Endodermal cell (in vitro differentiated cells): Measurements from ENCODE around the gene KCNMA1. TPM values are rescaled to one million over a fixed set of nuclear protein-coding genes. Genes with fewer than 3 reads are reported as not detected.

Source experiments
- DNase-seq: peaks from one replicate; pipeline ENCODE4 v3.0.0-alpha.2; 2017
- H3K27ac ChIP-seq: 2 replicates; pipeline ENCODE4 v1.5.1; 2013; ENCODE audit warnings: mild to moderate bottlenecking, low read depth, low read length, moderate library complexity
- H3K27me3 ChIP-seq: 2 replicates; pipeline ENCODE4 v1.6.1; 2013; ENCODE audit warnings: mild to moderate bottlenecking, low read length, moderate library complexity; ENCODE audit not compliant: insufficient read depth, control insufficient read depth, poor library complexity, severe bottlenecking
- H3K36me3 ChIP-seq: 2 replicates; pipeline ENCODE4 v1.7.0; 2013; ENCODE audit warnings: mild to moderate bottlenecking, low read length, moderate library complexity; ENCODE audit not compliant: control insufficient read depth, insufficient read depth
- H3K4me1 ChIP-seq: one replicate; pipeline ENCODE4 v1.7.0; 2013; ENCODE audit warnings: low read length; ENCODE audit not compliant: control insufficient read depth, insufficient read depth
- H3K4me3 ChIP-seq: 2 replicates; pipeline ENCODE4 v1.5.1; 2013; ENCODE audit warnings: mild to moderate bottlenecking, low read length, moderate library complexity
- H3K9ac ChIP-seq: 2 replicates; pipeline ENCODE4 v1.6.1; 2013; ENCODE audit warnings: mild to moderate bottlenecking, low read length, moderate library complexity; ENCODE audit not compliant: poor library complexity, severe bottlenecking; ENCODE audit errors: extremely low read depth
- H3K9me3 ChIP-seq: 2 replicates; pipeline ENCODE4 v1.6.1; 2013; ENCODE audit warnings: mild to moderate bottlenecking, low read length, moderate library complexity; ENCODE audit not compliant: control insufficient read depth
- H3K27ac Mint-ChIP-seq: 2 replicates; pipeline ENCODE4 v1.8.0; 2020; ENCODE audit warnings: mixed read lengths
- H3K27me3 Mint-ChIP-seq: 2 replicates; pipeline ENCODE4 v1.8.0; 2021; ENCODE audit warnings: mild to moderate bottlenecking, mixed read lengths; ENCODE audit not compliant: insufficient read depth
- H3K36me3 Mint-ChIP-seq: 2 replicates; pipeline ENCODE4 v1.8.0; 2020; ENCODE audit warnings: low read depth, mixed read lengths
- H3K4me1 Mint-ChIP-seq: 2 replicates; pipeline ENCODE4 v1.8.0; 2020; ENCODE audit warnings: mixed read lengths
- H3K4me3 Mint-ChIP-seq: 2 replicates; pipeline ENCODE4 v1.8.0; 2020; ENCODE audit warnings: mild to moderate bottlenecking, moderate library complexity, mixed read lengths
- H3K9me3 Mint-ChIP-seq: 2 replicates; pipeline ENCODE4 v1.8.0; 2020; ENCODE audit warnings: mild to moderate bottlenecking, mixed read lengths
- whole genome bisulfite sequencing, 2 experiments: methylation state at CpG; one replicate each; pipeline versions ENCODE4 v1.1.5 to v1.1.7; 2013; ENCODE audit warnings: missing lambda C conversion rate in 2 of 2, mixed read lengths in 1 of 2; ENCODE audit not compliant: insufficient coverage in 1 of 2, insufficient read length in 1 of 2; 5-methylcytosine and 5-hydroxymethylcytosine counted together
- total RNA-seq, 2 donors: library from RNA; stranded (reverse); fragmentation: NEBNext Ultra II Directional in 1 of 2; extraction: Animal tissue kit (Norgen Biotek cat#: 25700) in 1 of 2; gene quantifications; 2 replicates in 1 of 2; 3 replicates in 1 of 2; pipeline ENCODE4 v1.2.1, GENCODE V29; 2021
- TF ChIP-seq, protein P1 (sequence below): fragments of 200-600 bp; sonication (generic); conservative IDR thresholded peaks from 2 replicates; pipeline ENCODE4 v1.5.0; 2021; ENCODE audit warnings: antibody characterized with exemption, mild to moderate bottlenecking

The KCNMA1 gene
- total RNA-seq, 2 donors from 2014 or later, result 0.55 to 1.3 TPM

- Histone ChIP-seq H3K4me3 (no peak overlapping the region), H3K4me1 (no peaks in the 10 kb centered on the region), H3K9me3 (no peaks in the 10 kb centered on the region), H3K27ac (no peak overlapping the region), H3K9ac (no peak overlapping the region), H3K36me3 (no peaks in the 10 kb centered on the region), H3K27me3 (no peaks in the 10 kb centered on the region)
- Mint-ChIP-seq H3K27me3 (peaks cover 2% of the 10 kb centered on the region), H3K36me3 (no peaks in the 10 kb centered on the region), H3K4me3 (no peak overlapping the region), H3K27ac (no peak overlapping the region), H3K9me3 (no peaks in the 10 kb centered on the region), H3K4me1 (no peaks in the 10 kb centered on the region)
- TF ChIP-seq, protein P1, sequence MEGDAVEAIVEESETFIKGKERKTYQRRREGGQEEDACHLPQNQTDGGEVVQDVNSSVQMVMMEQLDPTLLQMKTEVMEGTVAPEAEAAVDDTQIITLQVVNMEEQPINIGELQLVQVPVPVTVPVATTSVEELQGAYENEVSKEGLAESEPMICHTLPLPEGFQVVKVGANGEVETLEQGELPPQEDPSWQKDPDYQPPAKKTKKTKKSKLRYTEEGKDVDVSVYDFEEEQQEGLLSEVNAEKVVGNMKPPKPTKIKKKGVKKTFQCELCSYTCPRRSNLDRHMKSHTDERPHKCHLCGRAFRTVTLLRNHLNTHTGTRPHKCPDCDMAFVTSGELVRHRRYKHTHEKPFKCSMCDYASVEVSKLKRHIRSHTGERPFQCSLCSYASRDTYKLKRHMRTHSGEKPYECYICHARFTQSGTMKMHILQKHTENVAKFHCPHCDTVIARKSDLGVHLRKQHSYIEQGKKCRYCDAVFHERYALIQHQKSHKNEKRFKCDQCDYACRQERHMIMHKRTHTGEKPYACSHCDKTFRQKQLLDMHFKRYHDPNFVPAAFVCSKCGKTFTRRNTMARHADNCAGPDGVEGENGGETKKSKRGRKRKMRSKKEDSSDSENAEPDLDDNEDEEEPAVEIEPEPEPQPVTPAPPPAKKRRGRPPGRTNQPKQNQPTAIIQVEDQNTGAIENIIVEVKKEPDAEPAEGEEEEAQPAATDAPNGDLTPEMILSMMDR, result no peak
- 55 to 57% methylated on average over 1 of the region's 1 CpG for WGBS, 2 experiments
- DNase-seq, result no peak
These were observed 687.3 kb downstream of the KCNMA1 start for GRCh38 chr10:76950354-76950753.

DNA sequence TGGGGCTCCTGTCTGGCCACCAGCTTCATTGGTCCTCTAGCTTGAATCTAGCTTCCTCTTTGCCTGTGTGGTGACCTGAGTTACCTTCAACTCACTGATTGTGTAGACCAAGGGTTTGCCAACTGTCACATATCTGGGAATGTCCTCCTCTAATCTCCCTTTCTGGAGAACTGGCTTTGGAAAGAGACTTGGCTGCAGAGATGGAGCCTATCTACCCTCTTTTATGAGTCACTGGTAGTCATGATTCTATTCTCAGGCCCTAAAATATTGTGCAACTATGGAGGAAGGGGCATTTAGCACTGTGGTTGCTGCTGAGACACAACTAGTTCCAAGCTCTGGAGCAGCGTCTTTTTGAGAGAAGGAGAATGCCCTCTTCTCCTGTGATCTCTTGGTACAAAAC is 691.3 kb downstream of the KCNMA1 start:
- Histone ChIP-seq H3K36me3 (no peaks in the 10 kb centered on the region), H3K9me3 (no peaks in the 10 kb centered on the region), H3K27me3 (no peaks in the 10 kb centered on the region), H3K4me1 (no peaks in the 10 kb centered on the region), H3K27ac (no peak overlapping the region), H3K4me3 (no peak overlapping the region), H3K9ac (no peak overlapping the region)
- H3K36me3 Mint-ChIP-seq, result no peaks in the 10 kb centered on the region
- no peaks in the 10 kb centered on the region for H3K9me3 Mint-ChIP-seq
- H3K27me3 Mint-ChIP-seq, result no peaks in the 10 kb centered on the region
- DNase-seq, result no peak
- 96 to 100% methylated on average over 1 of the region's 1 CpG for WGBS, 2 experiments
- no peak overlapping the region for H3K4me3 Mint-ChIP-seq
- no peaks in the 10 kb centered on the region for H3K4me1 Mint-ChIP-seq
- TF ChIP-seq, protein P1, result no peak
- H3K27ac Mint-ChIP-seq, result no peak overlapping the region

DNA sequence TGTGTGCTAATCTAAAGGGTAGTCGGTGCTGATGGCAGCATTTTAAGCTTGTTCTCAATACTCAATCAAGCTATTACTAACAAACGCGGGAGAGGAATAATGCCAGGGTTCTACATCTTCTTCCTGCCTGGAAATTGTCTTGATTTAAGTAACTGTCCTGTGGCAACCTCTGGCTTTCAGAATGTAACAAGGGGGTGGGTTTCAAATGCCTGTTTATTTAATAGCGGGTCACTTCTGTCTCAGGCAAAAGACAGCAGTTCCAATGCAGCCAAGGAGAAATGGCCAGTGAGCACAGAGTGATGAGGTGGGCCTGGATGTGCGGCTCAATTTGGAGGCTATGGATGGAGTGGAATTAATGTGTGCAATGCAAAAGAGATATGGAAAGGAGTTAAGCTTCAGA is 692.4 kb downstream of the KCNMA1 start:
- Mint-ChIP-seq H3K9me3 (no peaks in the 10 kb centered on the region), H3K36me3 (no peaks in the 10 kb centered on the region), H3K27ac (no peak overlapping the region), H3K4me1 (peaks cover under 1% of the 10 kb centered on the region), H3K4me3 (no peak overlapping the region), H3K27me3 (no peaks in the 10 kb centered on the region)
- no peaks in the 10 kb centered on the region for H3K4me1 ChIP-seq
- no peak overlapping the region for H3K27ac ChIP-seq
- H3K4me3 ChIP-seq, result no peak overlapping the region
- WGBS, 2 experiments, result 94 to 100% methylated on average over 1 to 5 of the region's 5 CpGs
- TF ChIP-seq, protein P1, result no peak
- no peaks in the 10 kb centered on the region for H3K27me3 ChIP-seq
- DNase-seq, result no peak
- H3K36me3 ChIP-seq, result no peaks in the 10 kb centered on the region
- H3K9ac ChIP-seq, result no peak overlapping the region
- no peaks in the 10 kb centered on the region for H3K9me3 ChIP-seq
